Cardiac muscle cell (in vitro differentiated cells and primary cell): ENCODE measurements around the gene WNT7B. TPM values are rescaled to one million over a fixed set of nuclear protein-coding genes. Genes with fewer than 3 reads are reported as not detected.

Experiments
- DNase-seq, 2 donors: peaks; one replicate each; pipeline versions ENCODE4 v3.0.0 to v3.0.0-alpha.2; 2010 to 2017; ENCODE audit warnings: low read depth in 1 of 2, low spot score in 1 of 2
- H3K27ac ChIP-seq: fragments of 200-600 bp; sonication (generic); 2 replicates; pipeline ENCODE4 v1.5.1; 2016
- H3K27me3 ChIP-seq: fragments of 200-600 bp; sonication (generic); 2 replicates; pipeline ENCODE4 v1.6.0; 2016; ENCODE audit warnings: control low read depth
- H3K36me3 ChIP-seq: fragments of 200-600 bp; sonication (generic); 2 replicates; pipeline ENCODE4 v1.5.1; 2016; ENCODE audit warnings: control low read depth
- H3K4me1 ChIP-seq: fragments of 200-600 bp; sonication (generic); 2 replicates; pipeline ENCODE4 v1.8.1; 2017; ENCODE audit warnings: low read depth, mild to moderate bottlenecking, mixed run types
- H3K4me3 ChIP-seq: fragments of 200-600 bp; sonication (generic); 2 replicates; pipeline ENCODE4 v1.5.1; 2016; ENCODE audit warnings: mild to moderate bottlenecking
- H3K9me3 ChIP-seq: fragments of 200-600 bp; sonication (generic); 2 replicates; pipeline ENCODE4 v1.5.1; 2017; ENCODE audit warnings: low read depth, mild to moderate bottlenecking, control low read depth
- polyA plus RNA-seq: library from polyadenylated mRNA; unstranded; fragments of >200 nt; fragmentation: Nextera tagmentation; extraction: Ambion mirVana; gene quantifications from 2 replicates; pipeline ENCODE4 v1.2.1, GENCODE V29; 2016
- total RNA-seq: library from RNA; depleted of rRNA; stranded (reverse); fragments of >200 nt; gene quantifications from 2 replicates; pipeline ENCODE4 v1.2.3, GENCODE V29; 2016
- TF ChIP-seq, protein P1 (sequence below): IDR thresholded peaks from 2 replicates; pipeline ENCODE4 v1.5.1; 2012; ENCODE audit warnings: low read depth, mild to moderate bottlenecking, low read length

WNT7B gene
- total and polyA plus RNA-seq, 2 experiments from 2014 or later = not detected

GRCh38 chr22:45891471-45891995 lies 85.4 kb downstream of the WNT7B start:
- Histone ChIP-seq H3K36me3 (no peaks in the 10 kb centered on the region), H3K27ac (no peak overlapping the region), H3K4me3 (no peak overlapping the region), H3K4me1 (no peaks in the 10 kb centered on the region), H3K9me3 (no peaks in the 10 kb centered on the region), H3K27me3 (no peaks in the 10 kb centered on the region)
- TF ChIP-seq, protein P1, sequence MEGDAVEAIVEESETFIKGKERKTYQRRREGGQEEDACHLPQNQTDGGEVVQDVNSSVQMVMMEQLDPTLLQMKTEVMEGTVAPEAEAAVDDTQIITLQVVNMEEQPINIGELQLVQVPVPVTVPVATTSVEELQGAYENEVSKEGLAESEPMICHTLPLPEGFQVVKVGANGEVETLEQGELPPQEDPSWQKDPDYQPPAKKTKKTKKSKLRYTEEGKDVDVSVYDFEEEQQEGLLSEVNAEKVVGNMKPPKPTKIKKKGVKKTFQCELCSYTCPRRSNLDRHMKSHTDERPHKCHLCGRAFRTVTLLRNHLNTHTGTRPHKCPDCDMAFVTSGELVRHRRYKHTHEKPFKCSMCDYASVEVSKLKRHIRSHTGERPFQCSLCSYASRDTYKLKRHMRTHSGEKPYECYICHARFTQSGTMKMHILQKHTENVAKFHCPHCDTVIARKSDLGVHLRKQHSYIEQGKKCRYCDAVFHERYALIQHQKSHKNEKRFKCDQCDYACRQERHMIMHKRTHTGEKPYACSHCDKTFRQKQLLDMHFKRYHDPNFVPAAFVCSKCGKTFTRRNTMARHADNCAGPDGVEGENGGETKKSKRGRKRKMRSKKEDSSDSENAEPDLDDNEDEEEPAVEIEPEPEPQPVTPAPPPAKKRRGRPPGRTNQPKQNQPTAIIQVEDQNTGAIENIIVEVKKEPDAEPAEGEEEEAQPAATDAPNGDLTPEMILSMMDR = no peak
- DNase-seq = no peak

DNA sequence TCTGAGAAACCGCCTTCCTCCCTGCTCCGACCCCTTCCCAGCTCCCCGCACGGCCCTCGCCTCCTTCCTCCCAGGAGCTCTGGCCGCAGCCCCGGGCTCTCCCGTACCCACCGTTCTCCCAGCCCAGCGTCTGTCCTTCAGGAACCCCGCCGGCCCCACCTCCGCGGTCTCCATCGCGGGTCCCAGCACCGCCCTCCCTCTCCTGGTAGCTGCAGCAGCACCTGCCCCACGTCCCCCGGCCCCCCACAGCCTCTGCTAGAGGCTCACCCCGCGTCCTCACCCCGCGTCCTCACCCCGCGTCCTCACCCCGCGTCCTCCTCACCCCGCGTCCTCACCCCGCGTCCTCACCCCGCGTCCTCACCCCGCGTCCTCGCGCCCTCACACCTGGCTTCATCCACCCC lies 85.9 kb downstream of the WNT7B start:
- Histone ChIP-seq H3K4me3 (no peak overlapping the region), H3K4me1 (no peaks in the 10 kb centered on the region), H3K9me3 (no peaks in the 10 kb centered on the region), H3K36me3 (no peaks in the 10 kb centered on the region), H3K27ac (no peak overlapping the region), H3K27me3 (no peaks in the 10 kb centered on the region)
- TF ChIP-seq, protein P1 = no peak
- DNase-seq = no peak

DNA sequence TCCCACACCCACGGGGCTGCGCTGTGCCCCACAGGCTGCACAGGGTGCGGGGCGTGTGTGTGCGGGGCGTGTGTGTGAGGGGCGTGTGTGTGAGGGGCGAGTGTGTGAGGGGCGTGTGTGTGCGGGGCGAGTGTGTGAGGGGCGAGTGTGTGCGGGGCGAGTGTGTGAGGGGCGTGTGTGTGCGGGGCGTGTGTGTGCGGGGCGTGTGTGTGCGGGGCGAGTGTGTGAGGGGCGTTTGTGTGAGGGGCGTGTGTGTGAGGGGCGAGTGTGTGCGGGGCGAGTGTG lies 86.7 kb downstream of the WNT7B start:
- no peaks in the 10 kb centered on the region for H3K4me1 ChIP-seq
- TF ChIP-seq, protein P1 = no peak
- H3K27ac ChIP-seq = no peak overlapping the region
- no peak overlapping the region for H3K4me3 ChIP-seq
- no peaks in the 10 kb centered on the region for H3K36me3 ChIP-seq
- no peak for DNase-seq
- H3K27me3 ChIP-seq = no peaks in the 10 kb centered on the region
- H3K9me3 ChIP-seq = no peaks in the 10 kb centered on the region

GRCh38 chr22:45889539-45890350 lies 87.2 kb downstream of the WNT7B start:
- Histone ChIP-seq H3K4me1 (no peaks in the 10 kb centered on the region), H3K9me3 (no peaks in the 10 kb centered on the region), H3K36me3 (no peaks in the 10 kb centered on the region), H3K4me3 (no peak overlapping the region), H3K27ac (no peak overlapping the region), H3K27me3 (no peaks in the 10 kb centered on the region)
- DNase-seq = peak in 1 of 2 donors; percentile 36
- TF ChIP-seq, protein P1 = no peak

DNA sequence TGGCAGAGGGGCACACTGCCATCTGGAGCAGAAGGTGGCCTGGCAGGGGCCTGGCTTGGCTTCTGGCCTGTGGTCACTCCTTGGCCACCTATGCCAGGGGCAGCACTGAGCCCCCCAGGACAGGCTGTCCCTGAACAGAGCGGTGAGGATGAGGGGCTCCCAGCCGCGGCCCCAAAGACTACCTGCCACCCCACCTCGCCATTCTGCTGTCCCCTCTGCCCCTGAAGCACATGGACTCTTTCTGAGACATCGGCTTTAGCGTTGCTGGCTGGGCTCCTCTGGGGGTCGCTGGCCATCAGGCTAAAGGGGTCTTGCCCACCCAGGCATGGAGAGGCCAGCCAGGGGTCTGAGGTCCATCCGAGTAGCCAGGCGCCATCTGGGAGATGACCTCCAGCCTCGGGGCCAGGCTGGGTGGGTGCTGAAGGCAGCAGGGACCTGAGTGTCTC lies 87.8 kb downstream of the WNT7B start:
- Histone ChIP-seq H3K27ac (no peak overlapping the region), H3K4me3 (no peak overlapping the region), H3K9me3 (no peaks in the 10 kb centered on the region), H3K27me3 (no peaks in the 10 kb centered on the region), H3K4me1 (no peaks in the 10 kb centered on the region), H3K36me3 (no peaks in the 10 kb centered on the region)
- no peak for DNase-seq
- TF ChIP-seq, protein P1 = no peak
